Measurements from ENCODE around the gene TEP1.
A peak's percentile ranks its signal among the peaks of the same experiment; 100 is the strongest.
"Not testable (repeated sequence)": the region's sequence is repeated elsewhere in the genome, so short reads cannot be mapped to it uniquely, and the experiment has no call there.

TEP1 gene

GRCh38 chr14:20384886-20385285 is 28.4 kb downstream of the TEP1 start:
- no peak for DNase-seq

- DNase-seq: no peak
These were observed 29.0 kb downstream of the TEP1 start for GRCh38 chr14:20384321-20384720.

- no peak for DNase-seq
These were observed 29.7 kb downstream of the TEP1 start for GRCh38 chr14:20383636-20384035.

- no peak for DNase-seq
These were observed 30.3 kb downstream of the TEP1 start for GRCh38 chr14:20383032-20383431.

- no peak for DNase-seq
These were observed 30.8 kb downstream of the TEP1 start for GRCh38 chr14:20382526-20382925.

- no peak for DNase-seq
These were observed 32.0 kb downstream of the TEP1 start for GRCh38 chr14:20381341-20381740.

GRCh38 chr14:20380681-20381080 is 32.6 kb downstream of the TEP1 start:
- no peak for DNase-seq

GRCh38 chr14:20379743-20380142 is 33.6 kb downstream of the TEP1 start:
- no peak for DNase-seq

- DNase-seq: no peak
These were observed 36.1 kb downstream of the TEP1 start for GRCh38 chr14:20377171-20377570.

GRCh38 chr14:20376071-20376588 is 37.2 kb downstream of the TEP1 start:
- DNase-seq: no peak

GRCh38 chr14:20375471-20375870 is 37.8 kb downstream of the TEP1 start:
- no peak for DNase-seq

GRCh38 chr14:20372796-20373195 is 40.5 kb downstream of the TEP1 start:
- DNase-seq: no peak

- DNase-seq: no peak
These were observed 47.4 kb downstream of the TEP1 start for GRCh38 chr14:20365928-20366327.

GRCh38 chr14:20358474-20358873 is 54.8 kb downstream of the TEP1 start:
- DNase-seq: not testable (repeated sequence)

GRCh38 chr14:20356422-20356821 is 56.9 kb downstream of the TEP1 start:
- no peak for DNase-seq

GRCh38 chr14:20350860-20351259 is 62.4 kb downstream of the TEP1 start:
- DNase-seq: no peak

- DNase-seq: no peak
These were observed 63.0 kb downstream of the TEP1 start for GRCh38 chr14:20350282-20350681.

GRCh38 chr14:20347747-20348146 is 65.6 kb downstream of the TEP1 start:
- DNase-seq: no peak

GRCh38 chr14:20346713-20347112 is 66.6 kb downstream of the TEP1 start:
- DNase-seq: no peak

- DNase-seq: no peak
These were observed 67.9 kb downstream of the TEP1 start for GRCh38 chr14:20345366-20345765.

GRCh38 chr14:20343862-20344220 is 69.5 kb downstream of the TEP1 start:
- no peak for DNase-seq

- peak; percentile 84 to 86 for DNase-seq
These were observed 70.0 kb downstream of the TEP1 start, which contains the start of gene PARP2 for GRCh38 chr14:20343092-20343861. Gene PARP2 (plus strand): TSS chr14:20343635. CDS start chr14:20343642, 7 bp downstream.

- DNase-seq: no peak
These were observed 71.7 kb downstream of the TEP1 start for GRCh38 chr14:20341646-20342045.

- not testable (repeated sequence) for DNase-seq
These were observed 72.3 kb downstream of the TEP1 start for GRCh38 chr14:20341032-20341431.

- no peak for DNase-seq
These were observed 79.3 kb downstream of the TEP1 start for GRCh38 chr14:20334017-20334416.
